Activated CD4-positive, alpha-beta T cell treated with anti-CD3 and anti-CD28 coated beads, Interleukin-2, amount 50 U/mL, for 16 hours (primary cell): Measurements from ENCODE around the gene NWD2.
A peak's percentile ranks its signal among the peaks of the same experiment; 100 is the strongest.

ENCODE experiments used
- DNase-seq: peaks from one replicate; pipeline ENCODE4 v3.0.0-alpha.2; 2020

The NWD2 gene

GRCh38 chr4:37439809-37440474 lies 195.4 kb downstream of the NWD2 start:
- DNase-seq, result no peak

DNA sequence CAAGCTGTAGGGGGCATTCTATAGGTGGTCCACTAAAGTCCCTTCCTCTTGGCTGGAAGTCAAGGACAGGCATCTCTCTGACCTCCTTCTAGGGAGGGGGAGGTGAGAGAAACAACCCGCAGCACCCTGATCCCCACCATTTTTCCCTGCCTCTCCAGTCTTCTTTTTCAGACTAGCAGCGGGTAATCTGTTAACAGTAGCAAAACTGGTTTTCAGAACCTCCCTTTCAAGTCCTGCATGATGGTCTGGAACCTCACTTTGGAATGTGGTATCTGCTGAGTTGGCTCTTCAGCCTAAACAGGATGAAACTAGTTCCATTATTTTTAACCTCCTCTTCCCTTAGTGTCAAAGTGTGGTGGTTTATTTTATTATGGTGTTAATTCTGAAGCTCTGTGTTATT lies 196.0 kb downstream of the NWD2 start:
- no peak for DNase-seq

DNA sequence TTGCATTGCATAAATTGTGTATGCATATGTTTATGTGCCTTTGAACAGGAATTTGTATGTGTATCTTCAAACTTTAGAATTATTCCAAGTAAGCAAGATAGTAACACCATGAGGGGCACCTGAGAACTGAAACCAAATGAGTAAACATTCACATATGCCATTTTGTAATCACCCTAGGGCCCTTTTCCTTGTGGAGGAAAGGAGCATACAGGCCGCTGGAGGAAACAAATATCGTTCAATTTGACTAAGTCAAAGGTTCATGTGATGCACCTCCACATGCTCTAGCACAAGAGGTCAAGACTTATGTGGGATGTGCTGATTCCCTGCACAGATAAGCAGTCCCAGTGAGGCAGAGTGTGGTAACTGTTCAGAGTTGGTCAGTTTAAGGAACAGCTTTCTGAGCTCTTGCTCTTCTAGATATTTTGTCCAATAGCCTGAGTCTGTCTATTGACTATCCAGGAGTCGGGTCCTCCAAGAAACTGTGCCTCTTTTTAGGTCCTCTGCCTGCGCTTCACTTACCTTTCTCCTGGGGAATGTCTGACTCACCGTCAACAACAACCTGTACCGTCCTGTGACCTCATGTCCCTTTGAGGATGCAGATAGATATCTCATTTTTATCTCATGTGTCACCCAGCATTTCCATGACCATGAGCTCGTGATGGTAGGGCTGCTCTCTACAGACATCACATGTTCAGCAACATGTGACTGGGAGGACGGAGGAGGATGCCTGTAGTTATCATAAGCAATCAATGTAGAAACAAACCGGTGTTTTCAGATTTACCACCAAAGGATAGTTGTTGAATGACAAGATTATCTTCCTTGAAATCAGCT lies 196.9 kb downstream of the NWD2 start:
- no peak for DNase-seq

GRCh38 chr4:37442062-37442323 lies 197.4 kb downstream of the NWD2 start:
- no peak for DNase-seq

- DNase-seq, result no peak
Observed at GRCh38 chr4:37443137-37443536, 198.6 kb downstream of the NWD2 start.

GRCh38 chr4:37445023-37445422 lies 200.5 kb downstream of the NWD2 start:
- no peak for DNase-seq

DNA sequence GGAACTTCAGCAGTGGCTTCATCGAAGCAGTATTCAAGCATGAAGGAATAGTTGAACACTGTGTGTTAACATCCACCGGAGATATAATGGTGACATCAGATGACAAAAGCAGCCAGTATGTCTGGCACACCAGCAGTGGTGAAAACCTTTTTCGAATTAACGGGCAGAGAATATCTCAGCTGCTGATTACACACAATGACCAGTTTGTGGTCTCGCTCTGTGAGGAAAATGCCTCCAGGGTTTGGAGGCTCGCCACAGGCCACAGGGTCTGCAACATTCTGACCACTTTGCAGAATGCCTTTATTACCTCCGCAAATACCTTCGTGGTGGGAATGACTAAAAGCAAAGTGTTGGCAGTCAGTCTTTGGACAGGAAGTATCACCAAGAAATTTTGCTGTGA lies 201.5 kb downstream of the NWD2 start:
- no peak for DNase-seq

GRCh38 chr4:37447886-37448285 lies 203.3 kb downstream of the NWD2 start:
- DNase-seq, result no peak

GRCh38 chr4:37450309-37450708 lies 205.8 kb downstream of the NWD2 start:
- DNase-seq, result no peak

GRCh38 chr4:37450911-37451310 lies 206.4 kb downstream of the NWD2 start:
- no peak for DNase-seq

DNA sequence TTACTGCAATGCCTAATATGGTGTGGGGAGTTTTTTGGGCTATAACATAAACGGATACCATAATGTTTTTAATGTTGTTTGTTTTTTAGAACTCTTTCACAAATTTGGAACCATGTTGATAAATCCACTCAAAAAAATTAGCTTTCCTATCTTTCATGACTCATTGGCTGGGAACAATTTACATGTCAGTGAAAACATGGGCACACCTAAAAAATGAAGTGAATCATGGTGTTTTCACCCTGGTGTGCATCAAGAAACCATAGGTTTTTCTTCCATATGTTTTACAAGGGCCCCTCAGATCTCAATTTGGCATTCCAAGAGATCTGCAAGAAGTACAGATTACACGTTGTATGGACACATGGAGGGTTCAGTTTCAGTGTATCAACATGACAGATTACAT lies 207.1 kb downstream of the NWD2 start:
- no peak for DNase-seq

DNA sequence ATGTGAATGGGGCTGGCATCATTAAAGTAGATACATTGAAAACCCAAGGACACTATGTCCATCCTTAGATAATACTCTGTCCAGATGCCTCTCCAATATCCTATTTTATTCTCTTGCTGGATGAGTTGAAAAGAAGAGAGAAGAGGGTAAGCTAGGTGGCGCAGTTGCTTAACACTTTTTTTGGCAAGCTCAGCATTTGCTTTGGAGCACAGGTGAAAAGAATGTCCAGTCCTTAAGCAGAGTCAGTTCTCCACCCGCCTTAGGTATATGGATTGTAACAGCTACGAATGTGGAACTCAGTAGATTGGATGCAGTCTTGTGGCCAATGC lies 208.4 kb downstream of the NWD2 start:
- peak; percentile 62 for DNase-seq

DNA sequence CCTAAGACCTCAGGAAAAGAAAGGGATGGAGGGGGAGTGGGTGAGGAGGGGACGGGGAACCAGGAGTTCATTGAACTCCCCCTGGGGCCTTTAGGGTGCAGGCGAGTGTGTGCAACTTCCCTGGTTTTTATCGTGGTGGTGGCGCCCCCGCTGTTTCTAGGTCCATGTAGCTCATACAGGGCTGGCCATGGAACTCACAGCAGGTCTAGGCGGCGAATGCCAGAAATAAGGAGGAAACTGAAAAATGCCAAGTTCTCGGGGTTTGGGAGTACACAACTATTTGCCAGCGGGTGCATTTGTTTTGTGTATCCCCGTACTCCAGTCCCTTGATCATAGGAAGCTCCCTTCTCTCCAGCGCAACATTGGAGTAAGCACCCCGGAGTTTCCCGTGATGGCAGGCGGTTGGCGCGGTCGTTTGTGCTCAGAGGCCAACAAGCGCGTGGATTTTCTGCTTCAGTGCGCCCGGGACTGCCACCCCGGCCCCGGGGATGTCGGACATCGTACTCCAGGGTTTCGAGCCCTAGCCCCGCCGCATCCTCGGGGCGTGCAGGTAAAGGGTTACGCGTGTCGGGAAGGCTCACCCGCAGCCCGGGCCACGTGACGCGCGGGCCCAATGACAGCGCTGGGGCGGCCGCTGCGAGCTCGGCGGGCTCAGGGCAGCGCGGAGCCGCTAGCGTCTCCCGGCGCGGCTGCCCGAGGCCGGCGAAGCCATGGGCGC lies 208.9 kb downstream of the NWD2 start:
- DNase-seq, result peak; percentile 27

GRCh38 chr4:37453999-37454800 lies 209.7 kb downstream of the NWD2 start:
- DNase-seq, result no peak

DNA sequence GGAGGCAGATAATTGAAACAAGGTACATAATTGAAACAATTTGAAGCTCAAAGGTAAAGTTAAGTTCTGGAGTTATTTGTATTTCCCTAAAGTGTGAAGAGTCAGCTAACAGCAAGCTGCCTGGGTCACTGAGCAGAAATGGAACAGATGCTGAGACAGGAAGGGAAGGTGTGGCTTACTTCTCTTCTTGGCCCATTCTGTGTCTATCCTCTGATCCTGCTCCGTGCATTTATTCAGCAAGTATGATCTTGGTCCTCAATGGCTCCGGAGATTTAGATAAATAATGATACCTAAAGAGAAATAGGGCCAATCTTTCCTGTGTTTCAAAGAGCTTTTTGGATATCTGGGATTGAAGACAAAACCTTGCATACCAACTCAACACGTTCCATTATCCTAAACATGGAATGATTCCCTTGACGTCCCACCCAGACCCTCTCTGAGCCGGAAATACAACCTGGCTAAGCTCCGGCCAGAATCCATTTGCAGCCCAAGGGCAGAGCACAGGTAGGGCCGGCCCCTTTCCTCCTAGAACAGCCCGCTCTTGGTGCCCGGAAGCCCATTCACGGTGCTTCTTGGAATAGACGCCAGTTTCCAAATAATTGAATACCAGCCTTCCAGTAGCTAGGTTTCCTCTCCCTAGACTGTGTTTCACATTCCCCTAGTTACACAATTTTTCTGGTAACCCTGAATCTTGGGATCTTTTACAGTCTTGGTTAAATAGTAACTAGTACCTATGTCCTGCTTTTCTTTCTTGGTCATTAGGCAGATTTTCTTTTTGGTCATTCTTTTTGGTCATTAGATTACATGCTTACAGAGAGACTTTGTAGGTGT lies 211.0 kb downstream of the NWD2 start:
- DNase-seq, result no peak

GRCh38 chr4:37461801-37462200 lies 217.3 kb downstream of the NWD2 start:
- no peak for DNase-seq

DNA sequence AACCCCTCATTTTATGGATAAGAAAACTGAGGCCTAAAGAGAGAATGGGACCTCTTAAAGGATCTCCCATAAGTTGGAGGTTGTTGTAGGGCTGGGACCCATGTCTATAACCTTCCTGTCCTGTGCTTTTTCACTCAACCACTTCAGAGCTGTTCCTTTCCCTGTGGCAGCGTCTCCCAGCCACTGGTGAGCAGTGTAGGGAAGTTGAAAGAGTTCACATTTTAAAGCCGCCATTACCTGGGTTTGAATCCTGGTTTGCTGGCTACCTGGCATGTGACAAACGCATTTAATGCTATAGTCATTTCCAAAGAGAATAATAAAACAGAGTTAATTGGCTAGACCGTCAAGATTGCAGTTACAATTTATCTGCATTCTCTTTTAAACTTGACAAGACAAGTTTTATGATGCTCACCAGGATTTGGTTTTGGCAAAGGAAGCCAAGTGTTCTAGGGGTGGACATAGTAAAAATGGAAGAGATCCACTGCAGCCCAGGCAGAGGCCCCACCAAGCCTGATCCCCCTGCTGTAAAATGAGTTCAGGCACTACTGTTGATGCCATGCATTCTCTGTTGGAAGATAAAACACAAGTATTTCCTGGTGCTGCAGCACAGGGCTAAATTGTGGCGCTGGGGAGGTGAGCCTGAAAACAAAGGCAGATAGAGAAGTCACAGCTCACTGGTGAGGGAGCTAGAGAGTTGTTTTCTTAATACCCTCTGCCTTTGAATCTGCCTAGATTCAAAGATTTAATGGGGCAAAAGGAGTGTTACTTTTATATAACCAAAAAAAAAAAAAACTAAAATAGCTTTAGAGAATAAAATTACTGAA lies 218.7 kb downstream of the NWD2 start:
- DNase-seq, result no peak

DNA sequence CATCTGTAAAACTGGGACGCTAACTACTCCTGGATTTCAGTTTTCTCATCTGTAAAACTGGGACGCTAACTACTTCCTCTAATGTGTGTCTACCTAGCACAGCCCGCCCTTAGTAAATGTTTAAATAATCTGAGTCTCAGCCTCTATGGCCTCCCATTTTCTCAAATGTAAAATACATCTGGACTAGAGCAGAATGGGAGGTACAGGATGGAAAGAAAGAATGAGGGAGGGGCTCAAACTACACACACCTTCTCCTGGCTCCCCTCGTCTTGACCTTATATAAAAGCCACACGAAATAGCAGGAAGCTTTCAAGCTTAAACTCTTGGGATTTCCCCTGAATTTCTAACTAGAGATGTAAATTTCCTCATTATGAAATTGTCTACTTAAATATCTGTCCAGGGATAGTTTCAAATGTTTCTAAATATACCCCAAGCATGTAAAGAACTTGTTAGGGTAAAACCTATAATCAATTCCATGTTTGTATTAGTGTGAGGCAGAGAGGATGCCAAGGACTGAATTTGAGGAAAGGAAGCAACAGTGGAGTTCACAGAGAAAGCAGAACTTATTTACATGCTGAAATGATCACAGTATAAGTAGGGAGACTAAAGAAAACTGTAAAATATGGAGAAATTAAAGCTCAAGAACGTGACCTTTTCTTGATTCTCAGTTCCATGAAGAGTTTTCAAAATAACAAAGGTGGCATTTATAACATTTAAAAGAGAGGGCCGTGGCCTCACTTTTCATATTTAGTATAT lies 220.0 kb downstream of the NWD2 start:
- no peak for DNase-seq

DNA sequence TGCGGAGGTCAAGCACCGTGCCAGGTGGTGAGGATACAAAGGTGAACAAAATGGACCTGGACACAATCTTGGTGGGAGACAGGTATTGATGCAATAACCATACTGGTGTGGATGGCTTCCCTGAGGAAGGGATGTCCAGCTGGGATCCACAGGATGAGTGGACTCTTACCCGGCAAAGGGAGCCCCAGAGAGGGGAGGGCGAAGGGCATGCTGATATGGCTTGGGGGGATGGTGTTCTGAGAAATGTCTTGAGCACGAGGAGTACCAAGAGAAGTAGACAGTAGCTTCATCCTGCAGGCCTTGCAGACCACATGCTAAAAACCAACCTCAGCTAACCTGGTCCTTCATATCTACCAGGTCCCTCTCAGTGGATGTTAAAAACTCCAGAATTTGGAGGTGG lies 220.8 kb downstream of the NWD2 start:
- DNase-seq, result no peak

DNA sequence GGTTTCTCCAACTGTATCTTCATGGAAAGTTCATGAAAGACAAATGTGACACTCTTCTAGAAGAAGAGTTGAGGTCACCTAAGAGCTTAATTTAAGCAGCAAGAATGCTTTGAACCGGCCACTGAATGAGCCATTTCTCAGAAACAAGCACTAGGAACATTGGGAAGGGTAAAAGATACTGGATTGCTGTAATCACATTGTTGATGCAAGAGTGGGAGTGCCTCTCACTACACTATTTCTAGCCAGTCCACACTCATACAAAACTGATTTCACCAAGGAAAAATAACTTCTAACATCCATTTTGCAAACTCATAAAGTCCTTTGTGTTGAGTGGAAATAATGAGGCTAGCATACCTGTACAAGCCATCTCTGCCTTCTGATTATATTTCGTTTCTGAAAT lies 221.3 kb downstream of the NWD2 start:
- no peak for DNase-seq

GRCh38 chr4:37467223-37467622 lies 222.7 kb downstream of the NWD2 start:
- DNase-seq, result no peak
